Measurements from ENCODE around the gene TECPR2. TPM values are rescaled to one million over a fixed set of nuclear protein-coding genes. Genes with fewer than 3 reads are reported as not detected.

TECPR2 gene
- polyA plus RNA-seq, 1 donor (not counting 4 experiments of a cell fraction or from before 2014, with no cell fraction given): 8.3 TPM

DNA sequence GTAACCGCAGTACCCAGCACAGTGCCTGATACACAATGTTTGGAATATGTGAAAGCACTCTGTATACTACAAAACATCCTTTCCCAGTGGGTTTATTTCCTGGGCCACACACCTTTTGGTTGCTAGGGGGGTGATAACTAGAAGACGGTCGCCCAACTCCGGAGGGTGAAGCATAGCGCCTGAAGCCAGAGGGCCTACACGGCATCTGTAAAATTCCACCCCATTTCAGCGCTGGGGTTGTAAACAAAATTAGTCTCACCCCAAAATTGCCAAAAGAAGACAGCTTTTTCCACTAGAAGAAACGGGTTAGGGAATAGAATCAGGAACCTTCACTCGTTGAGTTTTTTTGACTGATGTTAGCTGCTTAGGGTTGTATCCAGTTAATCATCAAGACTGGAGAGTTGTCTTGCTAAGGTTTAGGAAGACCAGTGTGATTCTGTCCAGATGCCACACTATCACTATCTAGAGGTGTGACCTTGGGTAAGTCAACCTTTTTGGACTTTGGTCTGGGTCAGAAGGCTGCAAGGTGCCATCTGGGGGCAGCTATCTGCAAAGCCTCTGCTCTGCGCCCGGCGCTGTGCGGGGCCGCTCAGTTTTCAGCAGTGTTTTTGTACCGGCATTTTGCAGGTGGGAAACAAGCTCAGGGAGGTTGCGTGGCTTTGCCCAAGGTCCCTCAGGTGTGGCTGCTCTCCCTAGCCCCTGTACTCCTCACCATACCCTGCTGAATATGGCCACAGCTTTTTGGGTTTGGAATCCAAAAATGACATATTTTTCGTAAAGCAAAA is 41.9 kb upstream of the TECPR2 start:
- Histone ChIP-seq H2AFZ (ENCODE audit: control insufficient read depth, low read length) (peak overlapping the region; percentile 78), H3K9ac (ENCODE audit: control insufficient read depth, extremely low read depth, insufficient read depth, low read length) (peak overlapping the region; percentile 88)
- FAIRE-seq: no peak

DNA sequence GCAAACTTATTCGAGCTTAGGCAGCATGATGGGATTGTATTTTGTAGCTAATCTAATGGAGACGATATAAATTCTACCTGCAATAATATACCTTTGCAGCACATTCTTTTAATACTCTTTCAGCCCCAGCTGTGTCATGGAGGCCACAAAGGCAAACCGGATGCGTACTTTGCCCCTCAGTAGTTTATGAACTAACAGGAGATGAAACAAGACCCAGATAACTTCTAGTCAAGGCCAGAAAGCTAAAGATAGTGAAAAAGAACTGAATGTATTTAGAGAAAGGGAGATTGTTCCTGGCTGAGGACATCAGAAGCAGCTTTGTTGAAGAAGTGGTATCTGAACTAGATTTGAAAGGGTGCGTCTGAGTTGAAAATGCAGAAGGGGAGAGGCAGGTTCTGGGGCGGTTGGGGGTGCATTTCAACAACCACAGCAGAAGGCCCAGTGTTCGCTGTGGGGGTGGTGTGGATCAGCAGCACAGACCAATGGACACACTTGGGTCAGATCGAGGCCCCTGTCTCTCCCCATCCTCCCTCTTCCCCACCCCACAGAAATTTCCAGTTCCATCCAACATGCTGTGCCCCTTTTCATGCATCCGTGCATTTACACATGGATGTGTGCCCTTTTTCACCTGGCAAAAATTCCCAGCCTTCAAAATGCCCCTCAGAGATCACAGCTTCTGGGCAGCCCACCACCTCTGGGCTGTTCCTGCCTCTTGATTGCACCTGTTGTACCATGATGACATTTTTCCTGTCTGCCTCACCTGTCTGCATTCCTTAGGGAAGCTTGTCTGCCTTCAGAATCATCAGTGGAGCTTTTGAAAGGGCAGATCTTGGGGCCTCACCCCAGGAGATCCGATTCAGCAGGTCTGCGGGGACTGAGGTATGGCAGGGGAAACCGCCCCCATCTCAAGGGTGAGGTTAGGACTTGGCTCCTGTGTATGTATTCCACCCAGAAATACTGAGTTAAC is 41.0 kb upstream of the TECPR2 start:
- Histone ChIP-seq H3K36me3 (ENCODE audit: control insufficient read depth in 2 of 2, extremely low read depth in 1 of 2, insufficient read depth in 2 of 2, low read length in 2 of 2) (peaks cover 8% of the 10 kb centered on the region in 2 experiments), H3K27ac (ENCODE audit: control insufficient read depth, insufficient read depth, low read length) (no peak overlapping the region), H4K20me1 (ENCODE audit: control insufficient read depth, extremely low read depth, insufficient read depth, low read length) (no peaks in the 10 kb centered on the region), H3K9ac (ENCODE audit: control insufficient read depth, extremely low read depth, insufficient read depth, low read length) (no peak overlapping the region), H2AFZ (ENCODE audit: control insufficient read depth, low read length) (no peak overlapping the region), H3K9me1 (ENCODE audit: control insufficient read depth, extremely low read depth, insufficient read depth, low read length) (no peaks in the 10 kb centered on the region), H3K4me3 (ENCODE audit: control insufficient read depth in 2 of 3, extremely low read depth in 1 of 3, insufficient read depth in 2 of 3, low read depth in 1 of 3, low read length in 3 of 3) (no peak overlapping the region), H3K79me2 (ENCODE audit: control insufficient read depth, insufficient read depth, low read length) (peaks cover 9% of the 10 kb centered on the region), H3K4me2 (ENCODE audit: control insufficient read depth, extremely low read depth, insufficient read depth, low read depth, low read length) (no peak overlapping the region), H3K27me3 (ENCODE audit: control insufficient read depth, extremely low read depth, insufficient read depth, low read length) (no peaks in the 10 kb centered on the region), H3K9me3 (ENCODE audit: control insufficient read depth, low read depth, low read length) (no peaks in the 10 kb centered on the region), H3K4me1 (ENCODE audit: control insufficient read depth, extremely low read depth, insufficient read depth, low read length) (peaks cover 27% of the 10 kb centered on the region)
- TF ChIP-seq EZH2 (IDR thresholded peaks at IDR 0.05; ENCODE audit: low read length): no peak
- TF ChIP-seq, protein P1, sequence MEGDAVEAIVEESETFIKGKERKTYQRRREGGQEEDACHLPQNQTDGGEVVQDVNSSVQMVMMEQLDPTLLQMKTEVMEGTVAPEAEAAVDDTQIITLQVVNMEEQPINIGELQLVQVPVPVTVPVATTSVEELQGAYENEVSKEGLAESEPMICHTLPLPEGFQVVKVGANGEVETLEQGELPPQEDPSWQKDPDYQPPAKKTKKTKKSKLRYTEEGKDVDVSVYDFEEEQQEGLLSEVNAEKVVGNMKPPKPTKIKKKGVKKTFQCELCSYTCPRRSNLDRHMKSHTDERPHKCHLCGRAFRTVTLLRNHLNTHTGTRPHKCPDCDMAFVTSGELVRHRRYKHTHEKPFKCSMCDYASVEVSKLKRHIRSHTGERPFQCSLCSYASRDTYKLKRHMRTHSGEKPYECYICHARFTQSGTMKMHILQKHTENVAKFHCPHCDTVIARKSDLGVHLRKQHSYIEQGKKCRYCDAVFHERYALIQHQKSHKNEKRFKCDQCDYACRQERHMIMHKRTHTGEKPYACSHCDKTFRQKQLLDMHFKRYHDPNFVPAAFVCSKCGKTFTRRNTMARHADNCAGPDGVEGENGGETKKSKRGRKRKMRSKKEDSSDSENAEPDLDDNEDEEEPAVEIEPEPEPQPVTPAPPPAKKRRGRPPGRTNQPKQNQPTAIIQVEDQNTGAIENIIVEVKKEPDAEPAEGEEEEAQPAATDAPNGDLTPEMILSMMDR (optimal IDR thresholded peaks at IDR 0.05 in 1 of 3, IDR thresholded peaks at IDR 0.05 in 1 of 3, conservative IDR thresholded peaks at IDR 0.05 in 1 of 3; ENCODE audit: extremely low read depth in 1 of 3, insufficient read depth in 2 of 3, low read length in 3 of 3): no peak
- FAIRE-seq: no peak
- dilution Hi-C loops (cut with MboI; ENCODE audit: extremely low pct_ligation_motif_present, low sequenced_read_pairs): no loop called here
- no peak for DNase-seq (ENCODE audit: low read depth, low spot score)

More for the DNA sequence above, 41.9 kb upstream of the TECPR2 start:
- no peak for DNase-seq (ENCODE audit: low read depth, low spot score)
- no peaks in the 10 kb centered on the region for H3K9me1 ChIP-seq (ENCODE audit: control insufficient read depth, extremely low read depth, insufficient read depth, low read length)
- H3K4me2 ChIP-seq (ENCODE audit: control insufficient read depth, extremely low read depth, insufficient read depth, low read depth, low read length): peak overlapping the region; percentile 96
- H3K4me3 ChIP-seq (ENCODE audit: control insufficient read depth in 2 of 3, extremely low read depth in 1 of 3, insufficient read depth in 2 of 3, low read depth in 1 of 3, low read length in 3 of 3): peak overlapping the region; percentile 83 to 94 (median 88)
- peaks cover 33% of the 10 kb centered on the region for H3K4me1 ChIP-seq (ENCODE audit: control insufficient read depth, extremely low read depth, insufficient read depth, low read length)
- H3K27me3 ChIP-seq (ENCODE audit: control insufficient read depth, extremely low read depth, insufficient read depth, low read length): no peaks in the 10 kb centered on the region
- peaks cover 4 to 6% of the 10 kb centered on the region in 2 experiments for H3K36me3 ChIP-seq (ENCODE audit: control insufficient read depth in 2 of 2, extremely low read depth in 1 of 2, insufficient read depth in 2 of 2, low read length in 2 of 2)
- dilution Hi-C loops (cut with MboI; ENCODE audit: extremely low pct_ligation_motif_present, low sequenced_read_pairs): no loop called here
- H3K9me3 ChIP-seq (ENCODE audit: control insufficient read depth, low read depth, low read length): no peaks in the 10 kb centered on the region
- H3K27ac ChIP-seq (ENCODE audit: control insufficient read depth, insufficient read depth, low read length): peak overlapping the region; percentile 87
- TF ChIP-seq, protein P1 (optimal IDR thresholded peaks at IDR 0.05 in 1 of 3, IDR thresholded peaks at IDR 0.05 in 1 of 3, conservative IDR thresholded peaks at IDR 0.05 in 1 of 3; ENCODE audit: extremely low read depth in 1 of 3, insufficient read depth in 2 of 3, low read length in 3 of 3): no peak
- no peak for TF ChIP-seq EZH2 (IDR thresholded peaks at IDR 0.05; ENCODE audit: low read length)
- peaks cover 9% of the 10 kb centered on the region for H3K79me2 ChIP-seq (ENCODE audit: control insufficient read depth, insufficient read depth, low read length)
- no peaks in the 10 kb centered on the region for H4K20me1 ChIP-seq (ENCODE audit: control insufficient read depth, extremely low read depth, insufficient read depth, low read length)
